K562 (cell line): Measurements from ENCODE around the gene ITGAV. TPM values are rescaled to one million over a fixed set of nuclear protein-coding genes. Genes with fewer than 3 reads are reported as not detected.

Experiments
- ATAC-seq: fragments of 200-7000 bp; cut with Tn5 transposase; 3 replicates; pipeline ENCODE4 v1.9.1; 2020; ENCODE audit warnings: moderate library complexity
- BruUV-seq: library from RNA; stranded (reverse); fragments of 400-500 nt; replicated peaks from 2 replicates; lab custom pipeline; 2021; lab: Mats Ljungman, UMichigan
- CTCF ChIA-PET: fragments of 300-600 bp; formaldehyde crosslinking; extraction: SDS; loops from one replicate; lab custom pipeline; 2021; ENCODE audit warnings: low intra/inter-chr PET ratio; lab: Yijun Ruan, JAX
- POLR2A ChIA-PET: fragments of 300-600, 350-650 bp; sonication (Branson Sonifier 250); formaldehyde crosslinking; extraction: SDS; loops from one replicate; lab custom pipeline; 2021; ENCODE audit warnings: antibody characterized with exemption, inconsistent platforms; lab: Yijun Ruan, JAX
- DNase-seq, 4 experiments: peaks; one replicate each; pipeline versions ENCODE4 v3.0.0 to v3.0.0-alpha.2; 2011 to 2018; ENCODE audit warnings: low spot score in 3 of 4, mixed read lengths in 3 of 4; ENCODE audit errors: extremely low read depth in 1 of 4
- FAIRE-seq: peaks from 2 replicates; lab custom pipeline; 2011; peaks lifted over from hg19 to GRCh38; lab: Jason Lieb, UNC
- H2AFZ ChIP-seq: 2 replicates; pipeline ENCODE4 v1.6.0; 2011; ENCODE audit warnings: low read depth, low read length, control low read depth, inconsistent platforms
- H3K27ac ChIP-seq: fragments of 200-600 bp; 3 replicates; pipeline ENCODE4 v1.8.0; 2011; ENCODE audit warnings: low read depth, mild to moderate bottlenecking, control low read depth, inconsistent platforms, low read length, moderate library complexity, mixed read lengths; ENCODE audit errors: extremely low read depth
- H3K27me3 ChIP-seq, 2 experiments: fragments of 300-600 bp in 1 of 2; 2 replicates in 1 of 2; 3 replicates in 1 of 2; pipeline versions ENCODE4 v1.6.0 to v1.8.0; 2011; ENCODE audit warnings: inconsistent platforms in 2 of 2, low read length in 2 of 2, mild to moderate bottlenecking in 1 of 2, mixed read lengths in 1 of 2, moderate library complexity in 1 of 2; ENCODE audit not compliant: control insufficient read depth in 2 of 2, insufficient read depth in 2 of 2
- H3K36me3 ChIP-seq: fragments of 300-600 bp; 3 replicates; pipeline ENCODE4 v1.8.0; 2011; ENCODE audit warnings: mild to moderate bottlenecking, low read length, inconsistent platforms; ENCODE audit not compliant: control insufficient read depth, insufficient read depth
- H3K4me1 ChIP-seq, 2 experiments: fragments of 200-600 bp in 1 of 2; replicated peaks in 1 of 2; 2 replicates in 1 of 2; 3 replicates in 1 of 2; pipeline versions ENCODE4 v1.5.1 to v1.8.0; 2011; ENCODE audit warnings: inconsistent platforms in 2 of 2, low read length in 2 of 2, mild to moderate bottlenecking in 1 of 2, mixed read lengths in 1 of 2, moderate library complexity in 1 of 2; ENCODE audit not compliant: control insufficient read depth in 2 of 2, insufficient read depth in 2 of 2
- H3K4me2 ChIP-seq: 2 replicates; pipeline ENCODE4 v1.6.1; 2011; ENCODE audit warnings: low read length, control low read depth, inconsistent platforms, mixed read lengths; ENCODE audit not compliant: insufficient read depth
- H3K4me3 ChIP-seq: fragments of 200-600 bp; sonication (generic), shearing (Covaris generic); 2 replicates; pipeline ENCODE4 v1.5.1; 2016; ENCODE audit warnings: control low read depth, inconsistent platforms
- H3K79me2 ChIP-seq: fragments of 200-600 bp; 3 replicates; pipeline ENCODE4 v1.8.0; 2011; ENCODE audit warnings: low read length, inconsistent platforms; ENCODE audit not compliant: control insufficient read depth, insufficient read depth
- H3K9ac ChIP-seq, 2 experiments: 2 replicates each; pipeline versions ENCODE4 v1.6.0 to v1.6.1; 2011; ENCODE audit warnings: low read depth in 2 of 2, low read length in 2 of 2, control low read depth in 1 of 2, inconsistent platforms in 1 of 2, mild to moderate bottlenecking in 1 of 2, mixed read lengths in 1 of 2; ENCODE audit not compliant: insufficient read depth in 1 of 2
- H3K9me1 ChIP-seq: one replicate; pipeline ENCODE4 v1.6.0; 2011; ENCODE audit warnings: inconsistent platforms, mild to moderate bottlenecking, low read length, moderate library complexity; ENCODE audit not compliant: control insufficient read depth, insufficient read depth
- H3K9me3 ChIP-seq: replicated peaks from 2 replicates; pipeline ENCODE4 v1.5.1; 2011; ENCODE audit warnings: low read depth, low read length, inconsistent platforms; ENCODE audit not compliant: control insufficient read depth, insufficient read depth
- H4K20me1 ChIP-seq: replicated peaks from 2 replicates; pipeline ENCODE4 v1.6.1; 2011; ENCODE audit warnings: low read length, inconsistent platforms, mixed read lengths; ENCODE audit not compliant: control insufficient read depth, insufficient read depth
- RCOR1 ChIP-seq, 2 experiments: IDR thresholded peaks; 2 replicates each; pipeline ENCODE4 v1.6.1; 2012; ENCODE audit warnings: low read depth in 2 of 2, low read length in 2 of 2, borderline replicate concordance in 1 of 2, improper control_type of control experiment in 1 of 2
- WGBS: fragments of 100-300 bp; shearing (Covaris generic); methylation state at CpG from one replicate; pipeline ENCODE4 v1.1.6; 2016; ENCODE audit warnings: low coverage, mixed read lengths; ENCODE audit not compliant: insufficient coverage; ENCODE audit errors: missing lambda C conversion rate; 5-methylcytosine and 5-hydroxymethylcytosine counted together
- in situ Hi-C: fragments of 300-500 bp; cut with MboI; formaldehyde crosslinking; loops from 4 replicates; pipeline ENCODE4 v1.15.0; 2018; ENCODE audit warnings: inconsistent platforms, mixed read lengths
- intact Hi-C: fragments of 100-400 bp; cut with micrococcal nuclease; formaldehyde crosslinking; loops from 2 replicates; pipeline ENCODE4 v1.14.2; 2022
- polyA plus RNA-seq, 8 experiments: library from polyadenylated mRNA; depleted of rRNA in 4 of 8; stranded (reverse) in 5 of 8; unstranded in 3 of 8; fragments of >200 nt; fragmentation: Nextera tagmentation in 2 of 8; fragmentation: Illumina TruSeq in 1 of 8; extraction: Ambion mirVana in 2 of 8; extraction: Trizol in 1 of 8; gene quantifications; 2 replicates each; pipeline versions ENCODE4 v1.2.1 to v1.2.3, GENCODE V29; 2011 to 2014; ENCODE audit warnings: inconsistent platforms in 1 of 8, missing spikeins in 1 of 8
- total RNA-seq, 7 experiments: library from RNA; depleted of rRNA in 6 of 7; stranded (reverse); fragments of >200 nt in 6 of 7; fragmentation: Illumina TruSeq in 2 of 7; extraction: Trizol in 2 of 7; gene quantifications; 2 replicates each; pipeline versions ENCODE4 v1.2.1 to v1.2.3, GENCODE V29; 2011 to 2021; ENCODE audit warnings: low replicate concordance in 1 of 7
- TF ChIP-seq, protein P1 (sequence below), 3 experiments: fragments of 200-800 bp in 1 of 3; fragments of 250-450 bp in 1 of 3; fragments of 450-650 bp in 1 of 3; sonication (Bioruptor Pico) in 1 of 3; sonication (Bioruptor generic) in 1 of 3; formaldehyde crosslinking in 1 of 3; IDR thresholded peaks; 2 replicates each; pipeline versions ENCODE4 v1.6.1 to v1.8.0; 2016 to 2022; ENCODE audit warnings: mild to moderate bottlenecking in 2 of 3, missing genetic modification characterization in 2 of 3, missing compliant biosample characterization in 1 of 3, moderate library complexity in 1 of 3
- TF ChIP-seq, protein P2 (sequence below): fragments of 450-650 bp; formaldehyde crosslinking; IDR thresholded peaks from 2 replicates; pipeline ENCODE4 v1.4.0; 2020; ENCODE audit warnings: mild to moderate bottlenecking, mixed read lengths

Gene ITGAV
- total and polyA plus RNA-seq, 9 of the 15 experiments (the other 6 are each of a cell fraction or from before 2014, with no cell fraction given) = 3.7 to 17.7 (median 10.7) TPM

DNA sequence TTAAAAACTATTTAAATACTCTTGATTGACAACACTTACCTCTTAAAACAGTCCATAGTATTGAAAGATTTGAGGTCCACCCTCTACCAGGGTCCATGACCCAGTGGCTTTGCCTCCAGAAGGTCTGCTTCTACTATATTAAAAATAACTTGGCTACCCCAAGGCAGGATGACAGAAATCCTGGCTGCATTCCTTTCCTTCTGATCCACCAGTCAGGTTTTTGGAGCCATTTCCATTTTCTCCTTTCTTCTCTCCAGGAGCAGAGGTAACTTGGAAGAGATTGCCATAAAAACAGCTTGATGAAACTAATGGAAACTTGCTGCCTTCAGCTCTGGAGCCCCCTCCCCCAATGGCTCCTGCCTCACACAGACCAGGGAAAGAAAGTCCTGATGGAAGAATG is 101.4 kb downstream of the ITGAV start (continued):
- TF ChIP-seq, protein P1, sequence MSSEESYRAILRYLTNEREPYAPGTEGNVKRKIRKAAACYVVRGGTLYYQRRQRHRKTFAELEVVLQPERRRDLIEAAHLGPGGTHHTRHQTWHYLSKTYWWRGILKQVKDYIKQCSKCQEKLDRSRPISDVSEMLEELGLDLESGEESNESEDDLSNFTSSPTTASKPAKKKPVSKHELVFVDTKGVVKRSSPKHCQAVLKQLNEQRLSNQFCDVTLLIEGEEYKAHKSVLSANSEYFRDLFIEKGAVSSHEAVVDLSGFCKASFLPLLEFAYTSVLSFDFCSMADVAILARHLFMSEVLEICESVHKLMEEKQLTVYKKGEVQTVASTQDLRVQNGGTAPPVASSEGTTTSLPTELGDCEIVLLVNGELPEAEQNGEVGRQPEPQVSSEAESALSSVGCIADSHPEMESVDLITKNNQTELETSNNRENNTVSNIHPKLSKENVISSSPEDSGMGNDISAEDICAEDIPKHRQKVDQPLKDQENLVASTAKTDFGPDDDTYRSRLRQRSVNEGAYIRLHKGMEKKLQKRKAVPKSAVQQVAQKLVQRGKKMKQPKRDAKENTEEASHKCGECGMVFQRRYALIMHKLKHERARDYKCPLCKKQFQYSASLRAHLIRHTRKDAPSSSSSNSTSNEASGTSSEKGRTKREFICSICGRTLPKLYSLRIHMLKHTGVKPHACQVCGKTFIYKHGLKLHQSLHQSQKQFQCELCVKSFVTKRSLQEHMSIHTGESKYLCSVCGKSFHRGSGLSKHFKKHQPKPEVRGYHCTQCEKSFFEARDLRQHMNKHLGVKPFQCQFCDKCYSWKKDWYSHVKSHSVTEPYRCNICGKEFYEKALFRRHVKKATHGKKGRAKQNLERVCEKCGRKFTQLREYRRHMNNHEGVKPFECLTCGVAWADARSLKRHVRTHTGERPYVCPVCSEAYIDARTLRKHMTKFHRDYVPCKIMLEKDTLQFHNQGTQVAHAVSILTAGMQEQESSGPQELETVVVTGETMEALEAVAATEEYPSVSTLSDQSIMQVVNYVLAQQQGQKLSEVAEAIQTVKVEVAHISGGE (CRISPR knock-in tag; IDR thresholded peaks at IDR 0.05) = no peak

DNA sequence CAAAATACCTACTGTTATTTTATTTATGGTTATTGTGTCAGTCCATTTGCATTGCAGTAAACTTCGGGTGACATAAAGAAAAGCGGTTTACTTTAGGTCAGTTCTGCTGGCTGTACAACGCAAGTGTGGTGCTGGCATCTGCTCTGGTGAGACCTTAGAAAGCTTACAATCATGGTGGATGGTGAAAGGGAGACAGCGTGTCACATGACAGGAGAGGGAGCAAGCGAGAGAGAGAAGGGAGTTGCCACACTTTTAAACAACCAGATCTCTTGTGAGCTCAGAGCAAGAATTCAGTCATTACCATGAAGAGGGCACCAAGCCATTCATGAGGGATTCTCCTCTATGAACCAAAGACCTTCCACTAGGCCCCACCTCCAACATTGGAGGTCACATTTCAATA is 102.0 kb downstream of the ITGAV start:
- intact Hi-C loops (no loop called here), in situ Hi-C loops (no loop called here)
- no peaks in the 10 kb centered on the region for H4K20me1 ChIP-seq
- H3K4me1 ChIP-seq = peaks cover 0 to 11% of the 10 kb centered on the region in 2 experiments; a peak in 2 of 5 replicates
- H3K79me2 ChIP-seq = no peaks in the 10 kb centered on the region
- H3K9me1 ChIP-seq = no peaks in the 10 kb centered on the region
- H3K27me3 ChIP-seq = peaks cover 17 to 26% of the 10 kb centered on the region in 2 experiments
- H3K4me2 ChIP-seq = no peak overlapping the region
- POLR2A ChIA-PET = no interaction called here
- ATAC-seq (no peak), FAIRE-seq (no peak), DNase-seq (no peak)
- H3K9me3 ChIP-seq = no peaks in the 10 kb centered on the region
- CTCF ChIA-PET = no interaction called here
- BruUV-seq = no TSS peak
- H2AFZ ChIP-seq = no peak overlapping the region
- TF ChIP-seq, protein P2, sequence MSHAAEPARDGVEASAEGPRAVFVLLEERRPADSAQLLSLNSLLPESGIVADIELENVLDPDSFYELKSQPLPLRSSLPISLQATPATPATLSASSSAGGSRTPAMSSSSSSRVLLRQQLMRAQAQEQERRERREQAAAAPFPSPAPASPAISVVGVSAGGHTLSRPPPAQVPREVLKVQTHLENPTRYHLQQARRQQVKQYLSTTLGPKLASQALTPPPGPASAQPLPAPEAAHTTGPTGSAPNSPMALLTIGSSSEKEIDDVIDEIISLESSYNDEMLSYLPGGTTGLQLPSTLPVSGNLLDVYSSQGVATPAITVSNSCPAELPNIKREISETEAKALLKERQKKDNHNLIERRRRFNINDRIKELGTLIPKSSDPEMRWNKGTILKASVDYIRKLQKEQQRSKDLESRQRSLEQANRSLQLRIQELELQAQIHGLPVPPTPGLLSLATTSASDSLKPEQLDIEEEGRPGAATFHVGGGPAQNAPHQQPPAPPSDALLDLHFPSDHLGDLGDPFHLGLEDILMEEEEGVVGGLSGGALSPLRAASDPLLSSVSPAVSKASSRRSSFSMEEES (CRISPR knock-in tag) = peak; percentile 75
- TF ChIP-seq RCOR1 (IDR thresholded peaks at IDR 0.05; ENCODE audit: borderline replicate concordance in 1 of 2, low read depth in 2 of 2, low read length in 2 of 2) = no peak
- no peaks in the 10 kb centered on the region for H3K36me3 ChIP-seq
- no peak overlapping the region for H3K9ac ChIP-seq
- WGBS = 5% methylated on average over 5 of the region's 5 CpGs
- H3K4me3 ChIP-seq = no peak overlapping the region
- H3K27ac ChIP-seq = no peak overlapping the region
